Measurements from ENCODE around the gene SNRPA1. TPM values are rescaled to one million over a fixed set of nuclear protein-coding genes. Genes with fewer than 3 reads are reported as not detected.

The SNRPA1 gene
- total and polyA plus RNA-seq, 8 donors: 3.5 to 75.6 (median 59.0) TPM

DNA sequence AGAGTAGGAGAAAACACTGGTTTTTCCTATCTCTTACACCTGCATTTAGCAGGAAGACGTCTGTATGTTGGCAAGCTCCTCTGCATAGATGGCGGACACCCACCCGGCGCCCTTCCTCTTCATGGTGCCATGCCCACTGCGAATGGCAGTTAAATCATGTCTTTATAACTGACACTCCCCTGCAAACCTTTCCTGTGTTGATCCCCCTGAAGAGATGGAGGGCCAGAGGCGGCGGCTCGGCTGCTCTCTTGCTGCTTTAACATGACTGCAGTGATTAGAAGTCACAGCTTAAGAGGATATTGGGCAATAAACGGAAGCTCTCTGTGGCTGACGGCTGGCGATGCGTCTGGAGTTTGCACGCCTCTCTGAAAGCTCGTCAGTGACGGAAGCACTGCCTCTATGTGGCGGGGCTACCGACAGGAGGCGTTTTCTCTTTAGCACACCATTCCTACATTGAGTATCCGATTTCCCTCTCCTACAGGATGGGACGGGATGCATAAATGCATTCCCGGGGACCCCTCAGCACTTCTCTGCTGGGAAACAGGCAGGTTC, 25.5 kb upstream of the SNRPA1 start:
- Histone ChIP-seq H3K4me1 (peaks cover 0 to 4% (median 0%) of the 10 kb centered on the region in 4 donors), H3K9me3 (no peaks in the 10 kb centered on the region), H3K27me3 (peaks cover 0 to 9% (median 0%) of the 10 kb centered on the region in 3 donors), H3K4me3 (no peak overlapping the region), H3K27ac (no peak overlapping the region), H3K36me3 (peaks cover 0 to 39% (median 2%) of the 10 kb centered on the region in 4 donors)
- no peak for TF ChIP-seq CTCF (IDR thresholded peaks at IDR 0.05)
- 55 to 76% (median 62%) methylated on average over 21 of the region's 21 CpGs for WGBS, 5 donors
- intact Hi-C loops (cut with DNase I; ENCODE audit: low total_unique reads): no loop called here
- peak; percentile 40 to 76 for DNase-seq

DNA sequence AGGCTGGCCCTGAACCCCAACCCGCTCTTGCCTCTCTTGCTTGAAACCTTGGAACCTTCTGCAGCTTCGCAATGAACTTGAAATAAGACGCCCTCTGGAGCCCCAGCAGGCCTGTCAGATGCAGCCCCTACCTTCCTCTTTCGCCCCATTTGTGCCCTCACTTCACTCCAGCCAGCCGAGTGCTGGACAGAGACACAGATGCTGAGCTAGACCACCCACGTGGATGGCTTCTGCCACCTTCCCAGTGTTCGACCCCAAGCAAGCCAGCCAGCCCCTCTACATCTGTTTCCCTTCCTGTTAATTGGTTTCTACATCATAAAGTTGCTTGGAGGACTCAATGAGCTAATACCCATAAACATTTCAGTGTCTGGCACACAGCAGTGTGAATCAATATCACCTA, 23.8 kb upstream of the SNRPA1 start:
- no peaks in the 10 kb centered on the region for H3K9me3 ChIP-seq
- no peaks in the 10 kb centered on the region for H3K4me1 ChIP-seq
- peaks cover 0 to 31% (median 2%) of the 10 kb centered on the region in 4 donors for H3K36me3 ChIP-seq
- intact Hi-C loops (cut with DNase I; ENCODE audit: low total_unique reads): no loop called here
- H3K4me3 ChIP-seq: no peak overlapping the region
- WGBS, 5 donors: 61 to 79% (median 71%) methylated on average over 7 of the region's 7 CpGs
- H3K27ac ChIP-seq: no peak overlapping the region
- H3K27me3 ChIP-seq: peaks cover 0 to 9% (median 0%) of the 10 kb centered on the region in 3 donors
- TF ChIP-seq POLR2AphosphoS5 (IDR thresholded peaks at IDR 0.05) (no peak), POLR2A (IDR thresholded peaks at IDR 0.05) (no peak), CTCF (IDR thresholded peaks at IDR 0.05) (no peak), EP300 (IDR thresholded peaks at IDR 0.05) (no peak)
- no peak for DNase-seq

DNA sequence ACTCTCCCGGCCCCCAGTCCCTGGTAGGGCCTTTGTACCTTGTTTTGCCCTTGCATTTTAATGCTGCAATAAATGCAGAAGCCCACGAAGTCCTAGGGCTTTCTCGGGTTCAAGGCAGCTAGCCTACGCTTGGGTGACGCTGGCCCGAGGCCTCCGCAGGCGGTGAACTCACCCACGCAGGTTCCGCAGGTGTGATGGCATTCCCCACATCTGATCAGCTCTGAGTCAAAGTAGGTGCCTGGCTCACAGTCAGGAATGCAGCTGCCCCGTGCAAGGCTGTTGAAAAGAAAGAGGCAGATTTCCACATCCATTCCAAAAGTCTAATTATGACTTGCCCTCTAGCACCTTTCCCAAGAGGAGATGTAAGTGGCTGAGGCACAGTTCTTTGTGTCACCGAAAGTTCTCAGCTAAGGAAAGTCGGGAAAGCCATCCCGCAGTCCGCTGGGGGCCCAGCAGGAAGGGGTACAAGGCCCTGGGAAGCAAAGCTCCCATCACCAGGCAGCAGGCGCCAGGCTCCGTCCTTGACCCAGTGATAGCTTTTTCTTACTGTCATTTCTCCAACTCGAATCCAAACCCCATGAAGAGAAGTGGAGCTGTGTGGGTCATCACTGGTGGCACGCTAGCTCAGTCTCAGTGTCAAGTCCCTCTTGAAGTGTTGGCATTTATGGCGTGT, 23.2 kb upstream of the SNRPA1 start:
- intact Hi-C loops (cut with DNase I; ENCODE audit: low total_unique reads): no loop called here
- 82 to 93% (median 88%) methylated on average over 20 of the region's 20 CpGs for WGBS, 5 donors
- Histone ChIP-seq H3K9me3 (no peaks in the 10 kb centered on the region), H3K4me1 (no peaks in the 10 kb centered on the region), H3K36me3 (peaks cover 0 to 34% (median 2%) of the 10 kb centered on the region in 4 donors), H3K4me3 (no peak overlapping the region), H3K27me3 (peaks cover 0 to 9% (median 0%) of the 10 kb centered on the region in 3 donors), H3K27ac (no peak overlapping the region)
- no peak for DNase-seq
- TF ChIP-seq CTCF (IDR thresholded peaks at IDR 0.05) (no peak), EP300 (IDR thresholded peaks at IDR 0.05) (no peak), POLR2AphosphoS5 (IDR thresholded peaks at IDR 0.05) (no peak), POLR2A (IDR thresholded peaks at IDR 0.05) (no peak)

DNA sequence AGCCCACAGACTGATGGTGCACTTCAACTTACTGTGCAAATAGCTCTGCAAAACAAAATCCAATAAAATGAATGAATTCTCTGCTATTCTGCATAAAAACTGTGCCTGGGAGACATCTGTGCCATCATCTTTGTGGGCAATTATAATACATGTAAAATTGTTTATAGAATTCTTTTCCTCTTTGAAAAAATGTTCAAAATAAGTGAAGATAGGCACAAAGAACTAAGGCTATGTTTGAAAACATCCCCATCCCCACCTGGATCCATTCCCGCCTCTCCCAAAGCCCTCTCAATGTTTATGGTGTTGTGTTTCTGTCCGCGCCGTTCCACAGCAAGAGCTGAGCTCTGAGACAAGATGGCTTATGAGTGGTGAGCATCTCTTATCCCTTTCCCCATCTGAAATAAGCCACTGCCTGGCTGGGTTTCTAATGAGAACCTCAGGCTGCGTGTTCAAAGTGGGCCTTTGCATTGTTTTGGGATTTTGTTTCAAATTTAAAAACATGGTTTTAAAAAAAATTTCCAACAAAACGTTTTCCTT, 22.4 kb upstream of the SNRPA1 start:
- Histone ChIP-seq H3K9me3 (no peaks in the 10 kb centered on the region), H3K4me3 (no peak overlapping the region), H3K27me3 (peaks cover 0 to 1% (median 0%) of the 10 kb centered on the region in 3 donors), H3K27ac (no peak overlapping the region), H3K4me1 (no peaks in the 10 kb centered on the region), H3K36me3 (peaks cover 0 to 33% (median 2%) of the 10 kb centered on the region in 4 donors)
- intact Hi-C loops (cut with DNase I; ENCODE audit: low total_unique reads): no loop called here
- no peak for DNase-seq
- WGBS, 5 donors: 79 to 95% (median 90%) methylated on average over 6 of the region's 6 CpGs
- no peak for TF ChIP-seq CTCF (IDR thresholded peaks at IDR 0.05)
- no peak for TF ChIP-seq POLR2AphosphoS5 (IDR thresholded peaks at IDR 0.05)
- no peak for TF ChIP-seq POLR2A (IDR thresholded peaks at IDR 0.05)
- TF ChIP-seq EP300 (IDR thresholded peaks at IDR 0.05): no peak

Data from stomach (tissue), 9 donors.